Thymus (tissue), 11 donors: ENCODE data around the gene TP53AIP1. TPM values are rescaled to one million over a fixed set of nuclear protein-coding genes. Genes with fewer than 3 reads are reported as not detected.
A peak's percentile ranks its signal among the peaks of the same experiment; 100 is the strongest.

Experiments
- DNase-seq, 9 donors: peaks; one replicate each; pipeline ENCODE4 v3.0.0-alpha.2; 2013; ENCODE audit warnings: low spot score in 9 of 9, low read depth in 6 of 9, missing footprints in 1 of 9
- H3K27ac ChIP-seq, 2 donors: one replicate each; pipeline ENCODE4 v1.5.1; 2013; ENCODE audit warnings: control low read depth in 1 of 2, low read depth in 1 of 2, low read length in 1 of 2, mild to moderate bottlenecking in 1 of 2, moderate library complexity in 1 of 2
- H3K27me3 ChIP-seq, 2 donors: one replicate each; pipeline ENCODE4 v1.5.1; 2013; ENCODE audit warnings: low read length in 1 of 2; ENCODE audit not compliant: control insufficient read depth in 2 of 2, insufficient read depth in 1 of 2
- H3K36me3 ChIP-seq, 2 donors: one replicate each; pipeline ENCODE4 v1.5.1; 2013; ENCODE audit warnings: low read length in 1 of 2, mild to moderate bottlenecking in 1 of 2, moderate library complexity in 1 of 2; ENCODE audit not compliant: control insufficient read depth in 2 of 2, insufficient read depth in 2 of 2
- H3K4me1 ChIP-seq, 2 donors: one replicate each; pipeline ENCODE4 v1.5.1; 2013; ENCODE audit warnings: low read length in 2 of 2; ENCODE audit not compliant: control insufficient read depth in 2 of 2, insufficient read depth in 2 of 2
- H3K4me3 ChIP-seq, 2 donors: one replicate each; pipeline ENCODE4 v1.5.1; 2013; ENCODE audit warnings: low read length in 2 of 2, control low read depth in 1 of 2, mild to moderate bottlenecking in 1 of 2
- H3K9me3 ChIP-seq, 2 donors: one replicate each; pipeline ENCODE4 v1.5.1; 2013; ENCODE audit warnings: low read length in 1 of 2, mild to moderate bottlenecking in 1 of 2; ENCODE audit not compliant: control insufficient read depth in 2 of 2, insufficient read depth in 1 of 2
- WGBS: extraction: QIAGEN DNeasy Blood & Tissue Kit; methylation state at CpG from one replicate; pipeline ENCODE4 v1.1.7; 2013; 5-methylcytosine and 5-hydroxymethylcytosine counted together
- polyA plus RNA-seq: library from polyadenylated mRNA; stranded (reverse); fragments of 200-250 nt; gene quantifications from one replicate; pipeline ENCODE4 v1.2.3, GENCODE V29; 2013
- total RNA-seq: library from RNA; stranded (reverse); fragments of 120-200 nt; gene quantifications from one replicate; pipeline ENCODE4 v1.2.4, GENCODE V29; 2013
- donor health status: healthy.

Gene TP53AIP1
- total and polyA plus RNA-seq, 2 donors, result 1.6 to 32.0 TPM

GRCh38 chr11:128915149-128915521 is 27.5 kb downstream of the TP53AIP1 start:
- 90% methylated on average over 6 of the region's 6 CpGs for WGBS
- peaks cover 0 to 17% of the 10 kb centered on the region in 2 donors for H3K4me1 ChIP-seq
- peak overlapping the region in 1 of 2 donors; percentile 17 for H3K27ac ChIP-seq
- H3K36me3 ChIP-seq, result no peaks in the 10 kb centered on the region
- H3K27me3 ChIP-seq, result peaks cover 0 to 16% of the 10 kb centered on the region in 2 donors
- no peak for DNase-seq
- no peak overlapping the region for H3K4me3 ChIP-seq
- H3K9me3 ChIP-seq, result no peaks in the 10 kb centered on the region

GRCh38 chr11:128914216-128915148 is 28.2 kb downstream of the TP53AIP1 start:
- Histone ChIP-seq H3K4me1 (peaks cover 0 to 17% of the 10 kb centered on the region in 2 donors), H3K4me3 (no peak overlapping the region), H3K9me3 (no peaks in the 10 kb centered on the region), H3K27me3 (peaks cover 0 to 17% of the 10 kb centered on the region in 2 donors), H3K27ac (peak overlapping the region; percentile 60 to 68), H3K36me3 (no peaks in the 10 kb centered on the region)
- no peak for DNase-seq
- WGBS, result 84% methylated on average over 18 of the region's 18 CpGs

GRCh38 chr11:128913806-128914205 is 28.9 kb downstream of the TP53AIP1 start:
- Histone ChIP-seq H3K27ac (peak overlapping the region in 1 of 2 donors; percentile 26), H3K4me3 (no peak overlapping the region), H3K9me3 (no peaks in the 10 kb centered on the region), H3K36me3 (no peaks in the 10 kb centered on the region), H3K4me1 (peaks cover 0 to 18% of the 10 kb centered on the region in 2 donors), H3K27me3 (peaks cover 0 to 22% of the 10 kb centered on the region in 2 donors)
- DNase-seq, result no peak
- WGBS, result 94% methylated on average over 5 of the region's 5 CpGs

GRCh38 chr11:128911701-128912100 is 31.0 kb downstream of the TP53AIP1 start:
- H3K27me3 ChIP-seq, result peaks cover 3 to 43% of the 10 kb centered on the region in 2 donors
- H3K4me1 ChIP-seq, result peaks cover 0 to 21% of the 10 kb centered on the region in 2 donors
- DNase-seq, result no peak
- H3K9me3 ChIP-seq, result no peaks in the 10 kb centered on the region
- WGBS, result 96% methylated on average over 18 of the region's 18 CpGs
- H3K4me3 ChIP-seq, result no peak overlapping the region
- H3K27ac ChIP-seq, result no peak overlapping the region
- H3K36me3 ChIP-seq, result no peaks in the 10 kb centered on the region

- Histone ChIP-seq H3K27ac (no peak overlapping the region), H3K36me3 (no peaks in the 10 kb centered on the region), H3K27me3 (peaks cover 3 to 48% of the 10 kb centered on the region in 2 donors), H3K4me1 (peaks cover 0 to 22% of the 10 kb centered on the region in 2 donors), H3K9me3 (peaks cover 1 to 4% of the 10 kb centered on the region in 2 donors), H3K4me3 (no peak overlapping the region)
- 98% methylated on average over 17 of the region's 17 CpGs for WGBS
- DNase-seq, result no peak
Observed at GRCh38 chr11:128911239-128911638, 31.4 kb downstream of the TP53AIP1 start.

- peaks cover 3 to 54% of the 10 kb centered on the region in 2 donors for H3K27me3 ChIP-seq
- H3K36me3 ChIP-seq, result no peaks in the 10 kb centered on the region
- no peak overlapping the region for H3K27ac ChIP-seq
- no peak overlapping the region for H3K4me3 ChIP-seq
- peaks cover 1 to 5% of the 10 kb centered on the region in 2 donors for H3K9me3 ChIP-seq
- H3K4me1 ChIP-seq, result peaks cover 0 to 26% of the 10 kb centered on the region in 2 donors
- WGBS, result 98% methylated on average over 3 of the region's 3 CpGs
- DNase-seq, result no peak
Observed at GRCh38 chr11:128910576-128910975, 32.1 kb downstream of the TP53AIP1 start.

GRCh38 chr11:128909438-128910125 is 33.1 kb downstream of the TP53AIP1 start:
- Histone ChIP-seq H3K27ac (peak overlapping the region in 1 of 2 donors; percentile 51), H3K27me3 (peaks cover 5 to 62% of the 10 kb centered on the region in 2 donors), H3K9me3 (peaks cover 1 to 5% of the 10 kb centered on the region in 2 donors), H3K36me3 (no peaks in the 10 kb centered on the region), H3K4me1 (peaks cover 4 to 26% of the 10 kb centered on the region in 2 donors), H3K4me3 (no peak overlapping the region)
- DNase-seq, result no peak
- 67% methylated on average over 8 of the region's 8 CpGs for WGBS

GRCh38 chr11:128908391-128909246 is 34.1 kb downstream of the TP53AIP1 start:
- DNase-seq, result no peak
- no peaks in the 10 kb centered on the region for H3K36me3 ChIP-seq
- peaks cover 1 to 5% of the 10 kb centered on the region in 2 donors for H3K9me3 ChIP-seq
- WGBS, result 7% methylated on average over 12 of the region's 12 CpGs
- peak overlapping the region; percentile 25 to 51 for H3K27ac ChIP-seq
- peaks cover 8 to 66% of the 10 kb centered on the region in 2 donors for H3K27me3 ChIP-seq
- H3K4me1 ChIP-seq, result peaks cover 4 to 27% of the 10 kb centered on the region in 2 donors
- H3K4me3 ChIP-seq, result no peak overlapping the region
